Neutrophil (primary cell): ENCODE data around the gene GGCX.

Experiments
- H3K27ac ChIP-seq: fragments of 200-600 bp; sonication (generic); 2 replicates; pipeline ENCODE4 v1.5.1; 2016; ENCODE audit warnings: mild to moderate bottlenecking, moderate library complexity
- H3K27me3 ChIP-seq: fragments of 200-600 bp; sonication (generic); 2 replicates; pipeline ENCODE4 v1.6.0; 2016; ENCODE audit warnings: mild to moderate bottlenecking
- H3K36me3 ChIP-seq: fragments of 200-600 bp; sonication (generic); 2 replicates; pipeline ENCODE4 v1.5.1; 2017
- H3K4me1 ChIP-seq, 2 experiments: fragments of 200-600 bp in 1 of 2; sonication (generic) in 1 of 2; 1 replicate in 1 of 2; 2 replicates in 1 of 2; pipeline versions ENCODE4 v1.5.1 to v1.6.1; 2013 to 2016; ENCODE audit warnings: low read depth in 1 of 2, low read length in 1 of 2, mild to moderate bottlenecking in 1 of 2, moderate library complexity in 1 of 2; ENCODE audit not compliant: control insufficient read depth in 1 of 2, insufficient read depth in 1 of 2
- H3K4me3 ChIP-seq, 2 experiments: fragments of 200-600 bp in 1 of 2; sonication (generic) in 1 of 2; 1 replicate in 1 of 2; 2 replicates in 1 of 2; pipeline ENCODE4 v1.5.1; 2013 to 2016; ENCODE audit warnings: low read depth in 1 of 2, low read length in 1 of 2, mild to moderate bottlenecking in 1 of 2, moderate library complexity in 1 of 2
- H3K9me3 ChIP-seq: fragments of 200-600 bp; sonication (generic); 2 replicates; pipeline ENCODE4 v1.5.1; 2016
- CTCF ChIP-seq: fragments of 200-600 bp; sonication (generic); IDR thresholded peaks from 2 replicates; pipeline ENCODE4 v1.5.1; 2016; ENCODE audit warnings: antibody characterized with exemption

GGCX gene

GRCh38 chr2:85561280-85562212, at the start of gene GGCX:
Gene GGCX (minus strand): TSS chr2:85561493. CDS start chr2:85561428, 65 bp downstream.
- H3K9me3 ChIP-seq = no peaks in the 10 kb centered on the region
- peak; percentile 64 for TF ChIP-seq CTCF
- H3K27ac ChIP-seq = peak within 1 kb of the TSS; percentile 82
- peaks cover 18 to 21% of the 10 kb centered on the region in 2 experiments for H3K4me1 ChIP-seq
- peak within 1 kb of the TSS; percentile 74 to 94 for H3K4me3 ChIP-seq
- no peaks in the 10 kb centered on the region for H3K36me3 ChIP-seq
- H3K27me3 ChIP-seq = no peaks in the 10 kb centered on the region

GRCh38 chr2:85607268-85608215, 46.2 kb upstream of the GGCX start:
- Histone ChIP-seq H3K36me3 (peaks cover 38% of the 10 kb centered on the region), H3K27ac (peak overlapping the region; percentile 48), H3K9me3 (no peaks in the 10 kb centered on the region), H3K27me3 (peaks cover 8% of the 10 kb centered on the region), H3K4me3 (no peak overlapping the region), H3K4me1 (peaks cover 78 to 85% of the 10 kb centered on the region in 2 experiments)
- TF ChIP-seq CTCF = no peak

GRCh38 chr2:85606116-85606455, 44.8 kb upstream of the GGCX start:
- no peak overlapping the region for H3K4me3 ChIP-seq
- H3K4me1 ChIP-seq = peaks cover 78 to 83% of the 10 kb centered on the region in 2 experiments
- no peaks in the 10 kb centered on the region for H3K9me3 ChIP-seq
- H3K27ac ChIP-seq = no peak overlapping the region
- peaks cover 38% of the 10 kb centered on the region for H3K36me3 ChIP-seq
- H3K27me3 ChIP-seq = peaks cover 14% of the 10 kb centered on the region
- no peak for TF ChIP-seq CTCF

GRCh38 chr2:85605406-85606115, 44.3 kb upstream of the GGCX start:
- H3K36me3 ChIP-seq = peaks cover 38% of the 10 kb centered on the region
- H3K27me3 ChIP-seq = peaks cover 14% of the 10 kb centered on the region
- H3K4me1 ChIP-seq = peaks cover 74 to 80% of the 10 kb centered on the region in 2 experiments
- no peak overlapping the region for H3K4me3 ChIP-seq
- H3K9me3 ChIP-seq = no peaks in the 10 kb centered on the region
- H3K27ac ChIP-seq = peak overlapping the region; percentile 33
- no peak for TF ChIP-seq CTCF
